Gastroesophageal sphincter (tissue), 4 donors: ENCODE data around the gene RPP25. TPM values are rescaled to one million over a fixed set of nuclear protein-coding genes. Genes with fewer than 3 reads are reported as not detected.
A peak's percentile ranks its signal among the peaks of the same experiment; 100 is the strongest.

ENCODE experiments used
- ATAC-seq: fragments of 150-250 bp; one replicate; pipeline ENCODE4 v1.9.1; 2016; ENCODE audit warnings: mild to moderate bottlenecking, moderate library complexity
- H3K27ac ChIP-seq, 4 donors: fragments of 200-600 bp; sonication (generic) in 3 of 4; 1 replicate in 3 of 4; 2 replicates in 1 of 4; pipeline ENCODE4 v1.5.1; 2016 to 2019
- H3K27me3 ChIP-seq: fragments of 200-600 bp; sonication (generic); one replicate; pipeline ENCODE4 v1.5.1; 2019
- H3K36me3 ChIP-seq, 2 donors: fragments of 200-600 bp; sonication (generic); one replicate each; pipeline ENCODE4 v1.5.1; 2019; ENCODE audit warnings: control low read depth in 1 of 2
- H3K4me1 ChIP-seq, 3 donors: fragments of 200-600 bp; sonication (generic); 1 replicate in 2 of 3; 2 replicates in 1 of 3; pipeline ENCODE4 v1.5.1; 2016 to 2019; ENCODE audit warnings: control low read depth in 2 of 3
- H3K4me3 ChIP-seq, 2 donors: fragments of 200-600 bp; sonication (generic); one replicate each; pipeline ENCODE4 v1.5.1; 2019; ENCODE audit warnings: mild to moderate bottlenecking in 1 of 2, moderate library complexity in 1 of 2
- H3K9me3 ChIP-seq, 3 donors: fragments of 200-600 bp; sonication (generic); one replicate each; pipeline ENCODE4 v1.5.1; 2017 to 2019; ENCODE audit warnings: control low read depth in 2 of 3
- EP300 ChIP-seq: sonication (generic); formaldehyde crosslinking; IDR thresholded peaks from one replicate; pipeline ENCODE4 v1.6.1; 2017; ENCODE audit warnings: antibody characterized with exemption, mild to moderate bottlenecking
- POLR2A ChIP-seq, 2 donors: fragments of 450-650 bp; IDR thresholded peaks; one replicate each; pipeline ENCODE4 v1.6.1; 2017; ENCODE audit warnings: antibody characterized with exemption in 2 of 2, mild to moderate bottlenecking in 2 of 2, moderate library complexity in 1 of 2
- POLR2AphosphoS5 ChIP-seq: sonication (generic); formaldehyde crosslinking; IDR thresholded peaks from one replicate; pipeline ENCODE4 v1.6.1; 2017; ENCODE audit warnings: antibody characterized with exemption
- WGBS, 2 donors: methylation state at CpG; one replicate each; pipeline ENCODE4 v1.1.5; 2018; ENCODE audit warnings: low coverage in 1 of 2; 5-methylcytosine and 5-hydroxymethylcytosine counted together
- total RNA-seq, 4 donors: library from RNA; depleted of rRNA; stranded (reverse); fragments of >200 nt; gene quantifications; one replicate each; pipeline ENCODE4 v1.1.0, GENCODE V29; 2016
- TF ChIP-seq, protein P1 (sequence below), 4 experiments: fragments of 200-600 bp in 2 of 4; fragments of 450-650 bp in 2 of 4; sonication (generic) in 1 of 4; IDR thresholded peaks; one replicate each; pipeline ENCODE4 v1.5.1; 2017 to 2019; ENCODE audit warnings: antibody characterized with exemption in 4 of 4, mild to moderate bottlenecking in 2 of 4, moderate library complexity in 2 of 4

RPP25 gene
- total RNA-seq, 4 donors from 2014 or later, result 1.6 to 8.0 (median 6.7) TPM

DNA sequence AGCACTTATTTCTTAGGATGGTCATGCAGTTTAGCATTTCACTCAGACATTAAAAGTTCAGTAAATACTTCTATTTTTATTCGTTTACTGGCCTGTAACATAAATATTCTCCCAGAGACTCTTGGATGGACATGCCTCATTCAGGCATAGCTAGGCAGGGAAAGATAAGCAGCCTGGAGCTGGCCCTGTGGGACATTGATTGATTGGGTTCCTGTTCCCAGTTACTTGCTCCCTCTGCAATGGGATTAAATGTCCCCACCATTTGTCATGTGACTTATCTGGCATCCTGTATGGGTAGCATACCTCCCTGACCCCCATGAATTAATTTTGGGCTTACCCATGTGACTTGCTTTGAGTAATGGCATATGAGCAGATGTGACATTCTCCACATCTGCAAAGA is 36.0 kb upstream of the RPP25 start:
- no peak for TF ChIP-seq POLR2A (IDR thresholded peaks at IDR 0.05)
- no peak for TF ChIP-seq EP300
- no peak for TF ChIP-seq POLR2AphosphoS5
- TF ChIP-seq, protein P1, sequence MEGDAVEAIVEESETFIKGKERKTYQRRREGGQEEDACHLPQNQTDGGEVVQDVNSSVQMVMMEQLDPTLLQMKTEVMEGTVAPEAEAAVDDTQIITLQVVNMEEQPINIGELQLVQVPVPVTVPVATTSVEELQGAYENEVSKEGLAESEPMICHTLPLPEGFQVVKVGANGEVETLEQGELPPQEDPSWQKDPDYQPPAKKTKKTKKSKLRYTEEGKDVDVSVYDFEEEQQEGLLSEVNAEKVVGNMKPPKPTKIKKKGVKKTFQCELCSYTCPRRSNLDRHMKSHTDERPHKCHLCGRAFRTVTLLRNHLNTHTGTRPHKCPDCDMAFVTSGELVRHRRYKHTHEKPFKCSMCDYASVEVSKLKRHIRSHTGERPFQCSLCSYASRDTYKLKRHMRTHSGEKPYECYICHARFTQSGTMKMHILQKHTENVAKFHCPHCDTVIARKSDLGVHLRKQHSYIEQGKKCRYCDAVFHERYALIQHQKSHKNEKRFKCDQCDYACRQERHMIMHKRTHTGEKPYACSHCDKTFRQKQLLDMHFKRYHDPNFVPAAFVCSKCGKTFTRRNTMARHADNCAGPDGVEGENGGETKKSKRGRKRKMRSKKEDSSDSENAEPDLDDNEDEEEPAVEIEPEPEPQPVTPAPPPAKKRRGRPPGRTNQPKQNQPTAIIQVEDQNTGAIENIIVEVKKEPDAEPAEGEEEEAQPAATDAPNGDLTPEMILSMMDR (IDR thresholded peaks at IDR 0.05), result no peak
- 25 to 71% methylated on average over 1 of the region's 1 CpG for WGBS, 2 donors

DNA sequence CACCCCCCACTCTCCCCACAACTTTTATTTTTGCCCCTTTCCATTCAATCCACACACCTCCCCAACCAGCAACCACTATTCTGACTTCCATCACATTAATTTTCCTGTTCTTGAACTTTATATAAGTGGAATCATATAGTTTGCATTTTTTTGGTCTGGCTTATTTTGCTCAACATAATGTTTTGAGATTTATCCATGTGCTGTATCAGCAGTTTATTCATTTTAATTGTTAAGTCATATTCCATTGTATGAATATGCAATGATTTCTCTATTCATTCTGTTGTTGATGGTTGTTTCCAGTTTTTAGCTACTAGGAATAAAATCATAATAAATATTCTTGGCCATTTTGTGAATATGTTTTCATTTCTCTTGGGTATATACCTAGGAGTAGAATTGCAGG is 33.0 kb upstream of the RPP25 start:
- no peak overlapping the region for H3K27ac ChIP-seq
- TF ChIP-seq POLR2AphosphoS5, result no peak
- TF ChIP-seq EP300, result no peak
- TF ChIP-seq, protein P1 (IDR thresholded peaks at IDR 0.05), result no peak
- no peak for TF ChIP-seq POLR2A (IDR thresholded peaks at IDR 0.05)
- no peaks in the 10 kb centered on the region for H3K9me3 ChIP-seq
- no peaks in the 10 kb centered on the region for H3K36me3 ChIP-seq
- no peaks in the 10 kb centered on the region for H3K4me1 ChIP-seq
- ATAC-seq, result no peak
- H3K4me3 ChIP-seq, result no peak overlapping the region
- H3K27me3 ChIP-seq, result peaks cover 31% of the 10 kb centered on the region

More for the DNA sequence above, 36.0 kb upstream of the RPP25 start:
- no peak for ATAC-seq
- H3K4me3 ChIP-seq, result no peak overlapping the region
- H3K9me3 ChIP-seq, result no peaks in the 10 kb centered on the region
- no peak overlapping the region for H3K27ac ChIP-seq
- no peaks in the 10 kb centered on the region for H3K36me3 ChIP-seq
- H3K4me1 ChIP-seq, result peaks cover 3 to 21% (median 9%) of the 10 kb centered on the region in 3 donors
- peaks cover 38% of the 10 kb centered on the region for H3K27me3 ChIP-seq

DNA sequence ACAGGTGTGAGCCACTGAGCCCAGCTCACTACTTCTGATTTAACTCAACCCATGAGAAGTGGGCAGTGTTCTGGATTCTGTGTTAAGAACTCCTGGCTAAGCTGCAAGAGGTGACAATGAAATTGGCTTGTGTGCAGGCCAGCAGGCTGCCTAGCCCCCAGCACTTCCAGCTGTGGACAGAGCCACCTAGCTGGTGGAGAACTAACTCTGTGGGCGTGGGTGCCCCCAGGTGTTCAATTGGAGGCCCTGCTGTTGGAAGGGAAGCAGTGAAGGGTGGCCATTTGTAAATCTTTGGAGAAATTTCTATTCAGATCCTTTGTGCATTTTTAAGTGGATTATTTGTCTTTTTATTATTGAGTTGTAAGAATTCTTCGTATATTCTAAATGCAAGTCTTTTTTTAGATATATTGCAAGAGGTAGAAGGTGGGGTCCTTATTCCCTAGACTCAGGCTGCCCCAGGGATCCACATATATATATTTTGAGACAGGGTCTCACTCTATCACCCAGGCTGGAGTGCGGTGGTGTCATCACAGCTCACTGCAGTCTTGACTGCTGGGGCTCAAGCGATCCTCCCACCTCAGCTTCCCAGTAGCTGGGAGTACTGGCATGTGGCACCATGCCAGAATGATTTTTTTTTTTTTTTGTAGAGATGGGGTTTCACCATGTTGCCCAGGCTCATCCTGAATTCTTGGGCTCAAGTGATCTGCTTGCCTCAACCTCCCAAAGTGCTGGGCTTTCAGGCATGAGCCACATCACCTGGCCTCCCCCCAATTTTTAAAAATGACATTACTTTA is 31.6 kb upstream of the RPP25 start:
- Histone ChIP-seq H3K27me3 (peaks cover 28% of the 10 kb centered on the region), H3K4me1 (no peaks in the 10 kb centered on the region), H3K4me3 (no peak overlapping the region), H3K9me3 (no peaks in the 10 kb centered on the region), H3K36me3 (no peaks in the 10 kb centered on the region), H3K27ac (no peak overlapping the region)
- TF ChIP-seq, protein P1 (IDR thresholded peaks at IDR 0.05), result peak in 2 of 4 experiments; percentile 4 to 15
- TF ChIP-seq POLR2A (IDR thresholded peaks at IDR 0.05), result no peak
- ATAC-seq, result no peak
- 35 to 51% methylated on average over 4 of the region's 4 CpGs for WGBS, 2 donors

DNA sequence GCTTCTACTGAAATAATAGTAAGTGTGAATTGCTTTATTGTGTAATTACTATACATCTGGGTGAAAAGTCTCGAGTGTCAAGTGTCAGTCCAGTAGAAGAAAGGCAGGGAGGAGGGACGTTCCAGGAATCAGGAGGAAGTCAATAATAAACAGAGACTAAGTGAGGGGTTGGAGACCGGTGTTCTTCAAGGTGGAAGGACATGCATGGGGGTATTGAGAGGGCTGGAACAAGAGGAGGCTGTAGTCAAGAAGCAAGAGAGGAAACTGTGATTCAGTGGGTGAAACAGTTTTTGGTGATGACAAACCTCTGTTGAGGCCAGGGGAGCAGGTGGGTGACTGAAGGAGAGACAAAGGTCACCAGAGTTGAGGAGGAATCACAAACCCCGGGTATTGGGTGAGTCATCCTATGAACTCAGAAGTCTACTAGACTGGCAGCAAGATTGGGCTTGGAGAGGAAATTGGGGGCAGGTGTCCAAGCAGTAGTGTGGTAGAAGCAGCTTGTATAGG is 27.2 kb upstream of the RPP25 start:
- Histone ChIP-seq H3K36me3 (no peaks in the 10 kb centered on the region), H3K4me3 (no peak overlapping the region), H3K4me1 (no peaks in the 10 kb centered on the region), H3K27me3 (peaks cover 34% of the 10 kb centered on the region), H3K27ac (no peak overlapping the region), H3K9me3 (no peaks in the 10 kb centered on the region)
- TF ChIP-seq, protein P1 (IDR thresholded peaks at IDR 0.05), result no peak
- TF ChIP-seq POLR2AphosphoS5 (no peak), EP300 (no peak), POLR2A (IDR thresholded peaks at IDR 0.05) (no peak)
- ATAC-seq, result no peak
- WGBS, 2 donors, result 24 to 59% methylated on average over 3 to 4 of the region's 4 CpGs

DNA sequence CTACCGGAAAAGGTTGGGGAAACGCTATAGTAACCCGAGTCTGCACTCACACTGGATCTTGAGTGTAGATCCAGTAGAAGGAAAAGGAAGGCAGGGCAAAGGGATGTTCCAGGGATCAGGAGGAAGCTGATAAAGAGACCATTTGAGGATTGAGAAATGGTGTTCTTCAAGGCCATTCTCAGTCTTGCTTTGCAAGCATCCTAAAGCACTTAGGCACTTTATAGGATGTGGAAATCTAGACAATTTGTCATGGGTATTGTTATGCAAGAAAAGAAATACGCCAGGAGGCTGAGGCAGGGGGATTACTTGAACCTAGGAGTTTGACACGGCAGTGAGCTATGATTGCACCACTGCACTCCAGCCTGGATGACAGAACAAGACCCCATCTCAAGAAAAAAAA is 25.6 kb upstream of the RPP25 start:
- no peaks in the 10 kb centered on the region for H3K4me1 ChIP-seq
- no peaks in the 10 kb centered on the region for H3K9me3 ChIP-seq
- peaks cover 34% of the 10 kb centered on the region for H3K27me3 ChIP-seq
- WGBS, 2 donors, result 73 to 90% methylated on average over 2 to 3 of the region's 5 CpGs
- no peak overlapping the region for H3K27ac ChIP-seq
- H3K36me3 ChIP-seq, result no peaks in the 10 kb centered on the region
- no peak for ATAC-seq
- no peak overlapping the region for H3K4me3 ChIP-seq
- no peak for TF ChIP-seq POLR2A (IDR thresholded peaks at IDR 0.05)
- TF ChIP-seq EP300, result no peak
- TF ChIP-seq, protein P1 (IDR thresholded peaks at IDR 0.05), result no peak
- no peak for TF ChIP-seq POLR2AphosphoS5
